MM.1S (cell line): Measurements from ENCODE around the gene PRSS12.
A peak's percentile ranks its signal among the peaks of the same experiment; 100 is the strongest.
"Not testable (repeated sequence)": the region's sequence is repeated elsewhere in the genome, so short reads cannot be mapped to it uniquely, and the experiment has no call there.

Source experiments
- DNase-seq: peaks from one replicate; pipeline ENCODE4 v3.0.0-alpha.2; 2015
- H2AFZ ChIP-seq: fragments of 300-600 bp; sonication (generic); 2 replicates; pipeline ENCODE4 v1.6.0; 2016; ENCODE audit warnings: antibody characterized with exemption, low read length
- H3F3A ChIP-seq: fragments of 300-600 bp; sonication (generic); 2 replicates; pipeline ENCODE4 v1.6.1; 2016; ENCODE audit warnings: mild to moderate bottlenecking, antibody characterized with exemption, low read length, moderate library complexity, mixed read lengths; ENCODE audit not compliant: insufficient read depth
- H3K27ac ChIP-seq: fragments of 300-600 bp; sonication (generic); 2 replicates; pipeline ENCODE4 v1.5.1; 2016; ENCODE audit warnings: mild to moderate bottlenecking, low read length
- H3K27me3 ChIP-seq: fragments of 300-600 bp; sonication (generic); replicated peaks from 2 replicates; pipeline ENCODE4 v1.6.0; 2016; ENCODE audit warnings: low read length; ENCODE audit not compliant: insufficient read depth
- H3K36me3 ChIP-seq: fragments of 300-600 bp; sonication (generic); replicated peaks from 2 replicates; pipeline ENCODE4 v1.6.1; 2016; ENCODE audit warnings: mild to moderate bottlenecking, low read length, mixed read lengths; ENCODE audit not compliant: insufficient read depth
- H3K4me1 ChIP-seq: fragments of 300-600 bp; sonication (generic); 2 replicates; pipeline ENCODE4 v1.6.1; 2016; ENCODE audit warnings: low read length, mixed read lengths
- H3K4me2 ChIP-seq: fragments of 300-600 bp; sonication (generic); 2 replicates; pipeline ENCODE4 v1.6.0; 2016; ENCODE audit warnings: low read depth, low read length
- H3K4me3 ChIP-seq: fragments of 300-600 bp; sonication (generic); 2 replicates; pipeline ENCODE4 v1.5.1; 2016; ENCODE audit warnings: low read length, mixed read lengths
- H3K79me2 ChIP-seq: fragments of 300-600 bp; sonication (generic); 2 replicates; pipeline ENCODE4 v1.6.1; 2016; ENCODE audit warnings: mixed run types, low read length, mixed read lengths
- H3K9ac ChIP-seq: fragments of 300-600 bp; sonication (generic); 2 replicates; pipeline ENCODE4 v1.6.1; 2016; ENCODE audit warnings: low read length, mixed read lengths
- H3K9me2 ChIP-seq: fragments of 300-600 bp; sonication (generic); replicated peaks from 2 replicates; pipeline ENCODE4 v1.6.1; 2016; ENCODE audit warnings: mild to moderate bottlenecking, low read length, mixed read lengths; ENCODE audit not compliant: insufficient read depth
- H3K9me3 ChIP-seq: fragments of 300-600 bp; sonication (generic); replicated peaks from 2 replicates; pipeline ENCODE4 v1.6.1; 2016; ENCODE audit warnings: mild to moderate bottlenecking, low read length, mixed read lengths; ENCODE audit not compliant: insufficient read depth
- H4K20me1 ChIP-seq: fragments of 300-600 bp; sonication (generic); 2 replicates; pipeline ENCODE4 v1.6.1; 2016; ENCODE audit warnings: mild to moderate bottlenecking, low read length, moderate library complexity, mixed read lengths; ENCODE audit not compliant: insufficient read depth
- EZH2 ChIP-seq: fragments of 300-600 bp; sonication (generic); optimal IDR thresholded peaks from 2 replicates; pipeline ENCODE3; 2017; ENCODE audit warnings: low read depth, mild to moderate bottlenecking, antibody characterized with exemption, low read length, mixed read lengths
- EZH2phosphoT487 ChIP-seq: fragments of 300-600 bp; sonication (generic); IDR thresholded peaks from 2 replicates; pipeline ENCODE4 v1.6.1; 2018; ENCODE audit warnings: antibody characterized with exemption, low read length
- TF ChIP-seq, protein P1 (sequence below): fragments of 300-600 bp; sonication (generic); IDR thresholded peaks from 2 replicates; pipeline ENCODE4 v1.5.1; 2016; ENCODE audit warnings: antibody characterized with exemption, low read length, mixed read lengths

PRSS12 gene

GRCh38 chr4:118352843-118353533, at the start of gene PRSS12:
TSS of gene PRSS12 (minus strand) at chr4:118353003. CDS start at chr4:118352720, 283 bp downstream.
- Histone ChIP-seq H4K20me1 (no peaks in the 10 kb centered on the region), H3K9me3 (no peaks in the 10 kb centered on the region), H3K27ac (no peak within 1 kb of the TSS), H2AFZ (peak within 1 kb of the TSS; percentile 90), H3F3A (no peaks in the 10 kb centered on the region), H3K9ac (peak within 1 kb of the TSS; percentile 25; the same call in 1 of the 2 replicates), H3K4me2 (peak within 1 kb of the TSS; percentile 97), H3K36me3 (no peaks in the 10 kb centered on the region), H3K9me2 (no peaks in the 10 kb centered on the region), H3K79me2 (no peaks in the 10 kb centered on the region), H3K4me3 (peak within 1 kb of the TSS; percentile 67), H3K27me3 (no peaks in the 10 kb centered on the region), H3K4me1 (peaks cover 4% of the 10 kb centered on the region; the same call in 1 of the 2 replicates)
- TF ChIP-seq, protein P1, sequence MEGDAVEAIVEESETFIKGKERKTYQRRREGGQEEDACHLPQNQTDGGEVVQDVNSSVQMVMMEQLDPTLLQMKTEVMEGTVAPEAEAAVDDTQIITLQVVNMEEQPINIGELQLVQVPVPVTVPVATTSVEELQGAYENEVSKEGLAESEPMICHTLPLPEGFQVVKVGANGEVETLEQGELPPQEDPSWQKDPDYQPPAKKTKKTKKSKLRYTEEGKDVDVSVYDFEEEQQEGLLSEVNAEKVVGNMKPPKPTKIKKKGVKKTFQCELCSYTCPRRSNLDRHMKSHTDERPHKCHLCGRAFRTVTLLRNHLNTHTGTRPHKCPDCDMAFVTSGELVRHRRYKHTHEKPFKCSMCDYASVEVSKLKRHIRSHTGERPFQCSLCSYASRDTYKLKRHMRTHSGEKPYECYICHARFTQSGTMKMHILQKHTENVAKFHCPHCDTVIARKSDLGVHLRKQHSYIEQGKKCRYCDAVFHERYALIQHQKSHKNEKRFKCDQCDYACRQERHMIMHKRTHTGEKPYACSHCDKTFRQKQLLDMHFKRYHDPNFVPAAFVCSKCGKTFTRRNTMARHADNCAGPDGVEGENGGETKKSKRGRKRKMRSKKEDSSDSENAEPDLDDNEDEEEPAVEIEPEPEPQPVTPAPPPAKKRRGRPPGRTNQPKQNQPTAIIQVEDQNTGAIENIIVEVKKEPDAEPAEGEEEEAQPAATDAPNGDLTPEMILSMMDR = peak; percentile 69
- no peak for TF ChIP-seq EZH2
- peak; percentile 87 for DNase-seq

DNA sequence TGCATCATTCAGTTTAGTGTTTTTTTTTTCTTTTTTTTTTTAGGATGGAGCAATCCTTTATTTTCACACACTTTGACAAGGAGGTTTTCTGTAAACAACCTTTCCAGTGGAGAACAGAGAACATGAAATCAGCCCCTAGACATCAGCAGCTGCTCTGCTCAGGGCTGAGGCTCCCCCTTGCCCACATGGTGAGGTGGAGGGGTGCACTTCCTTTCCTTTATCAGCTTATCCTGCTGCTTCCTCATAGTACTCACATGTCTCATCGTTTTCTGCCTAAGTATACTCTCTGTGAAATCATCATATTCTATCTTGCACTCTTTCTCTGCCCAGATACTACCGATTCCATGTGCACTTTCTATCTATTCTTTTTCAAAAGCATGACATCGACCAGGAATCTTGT, 47.6 kb upstream of the PRSS12 start:
- Histone ChIP-seq H3F3A (no peaks in the 10 kb centered on the region), H3K4me1 (no peaks in the 10 kb centered on the region), H3K9me2 (no peaks in the 10 kb centered on the region), H3K9me3 (no peaks in the 10 kb centered on the region), H3K4me3 (no peak overlapping the region), H3K4me2 (no peak overlapping the region), H3K79me2 (no peaks in the 10 kb centered on the region), H3K36me3 (no peaks in the 10 kb centered on the region), H3K27ac (no peak overlapping the region), H3K27me3 (no peaks in the 10 kb centered on the region), H3K9ac (no peak overlapping the region), H2AFZ (no peak overlapping the region), H4K20me1 (no peaks in the 10 kb centered on the region)
- no peak for DNase-seq
- no peak for TF ChIP-seq EZH2
- TF ChIP-seq EZH2phosphoT487 = no peak
- TF ChIP-seq, protein P1 = no peak

- H3K27ac ChIP-seq, H3F3A ChIP-seq, H3K4me2 ChIP-seq, H3K9ac ChIP-seq, DNase-seq, H3K9me3 ChIP-seq, H3K36me3 ChIP-seq, H3K9me2 ChIP-seq, H3K27me3 ChIP-seq, H3K4me3 ChIP-seq, H3K4me1 ChIP-seq, H4K20me1 ChIP-seq, H2AFZ ChIP-seq, H3K79me2 ChIP-seq: not testable (repeated sequence)
Observed at GRCh38 chr4:118399883-118400282, 47.1 kb upstream of the PRSS12 start.
